SW 1271 (cell line): Measurements from ENCODE around the gene ODAD3.
"Not testable (repeated sequence)": the region's sequence is repeated elsewhere in the genome, so short reads cannot be mapped to it uniquely, and the experiment has no call there.

ENCODE experiments used
- DNase-seq, 2 experiments: peaks; one replicate each; lab custom pipeline; 2025; lab: John Stamatoyannopoulos, UW

Gene ODAD3

DNA sequence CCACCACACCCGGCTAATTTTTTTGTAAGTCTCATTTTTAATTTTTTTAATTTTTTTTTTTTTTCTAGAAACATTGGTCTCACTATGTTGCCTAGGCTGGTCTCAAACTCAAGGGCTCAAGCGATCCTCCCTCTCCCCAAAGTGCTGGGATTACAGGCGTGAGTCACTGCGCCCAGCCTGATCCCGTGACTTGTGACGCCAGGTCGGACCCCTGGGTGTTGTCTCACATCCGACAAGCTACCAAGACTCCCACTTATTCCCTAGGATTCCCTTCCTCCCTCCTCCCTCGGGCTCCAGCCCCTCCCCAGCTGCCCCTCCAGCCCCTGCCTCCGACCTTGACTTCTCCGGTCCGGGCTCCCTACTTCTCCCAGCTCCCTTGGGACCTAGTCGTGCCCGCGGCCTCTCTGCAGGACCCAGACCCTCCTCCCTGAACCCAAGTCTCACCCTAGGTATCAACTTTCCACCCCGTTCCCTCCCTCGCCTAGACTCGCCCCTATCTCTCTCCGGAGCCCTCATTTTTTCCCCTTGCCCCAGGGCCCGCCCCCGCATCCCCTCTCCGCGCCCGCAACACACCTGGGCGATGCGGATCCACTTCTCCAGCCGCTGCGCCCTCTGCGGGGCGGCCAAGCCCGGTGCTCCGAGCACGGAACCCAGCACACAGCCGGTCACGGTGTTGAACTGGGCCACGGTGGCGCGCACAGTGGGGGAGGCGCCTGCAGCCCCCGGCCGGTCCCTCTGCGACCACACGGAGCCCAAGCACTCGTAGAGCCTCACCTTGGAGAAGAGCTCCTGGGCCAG lies 28.9 kb downstream of the ODAD3 start:
- DNase-seq: no peak

DNA sequence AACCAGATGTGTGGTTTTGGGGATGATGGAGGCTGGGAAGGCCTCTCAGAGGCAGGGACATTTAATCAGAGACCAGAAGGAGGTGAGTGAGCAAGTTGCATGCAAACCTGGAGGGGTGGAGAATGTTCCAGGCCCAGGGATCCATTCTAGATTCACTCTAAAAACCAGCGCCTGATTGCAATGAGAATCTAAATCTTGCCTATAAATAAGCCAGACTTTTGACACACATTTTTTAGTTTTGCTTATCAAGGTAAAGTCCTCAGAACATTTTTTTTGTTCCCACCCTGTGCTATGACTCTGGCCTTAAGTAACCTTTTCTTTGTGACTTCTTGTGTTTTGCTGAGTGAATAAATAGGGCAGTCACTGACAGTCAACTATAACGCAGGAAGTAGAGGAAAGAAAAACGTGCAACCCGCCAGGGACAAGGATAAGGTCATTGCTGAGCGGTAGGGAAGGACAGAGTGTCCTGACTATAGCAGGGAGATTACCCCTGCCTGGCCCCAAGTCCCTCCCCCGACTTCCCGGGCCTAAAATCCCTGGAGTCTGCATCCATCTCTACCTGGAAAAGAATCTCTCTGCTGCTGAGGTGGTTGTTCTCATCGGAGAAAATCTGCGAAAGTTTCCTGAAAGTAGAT lies 30.2 kb downstream of the ODAD3 start:
- DNase-seq: no peak

DNA sequence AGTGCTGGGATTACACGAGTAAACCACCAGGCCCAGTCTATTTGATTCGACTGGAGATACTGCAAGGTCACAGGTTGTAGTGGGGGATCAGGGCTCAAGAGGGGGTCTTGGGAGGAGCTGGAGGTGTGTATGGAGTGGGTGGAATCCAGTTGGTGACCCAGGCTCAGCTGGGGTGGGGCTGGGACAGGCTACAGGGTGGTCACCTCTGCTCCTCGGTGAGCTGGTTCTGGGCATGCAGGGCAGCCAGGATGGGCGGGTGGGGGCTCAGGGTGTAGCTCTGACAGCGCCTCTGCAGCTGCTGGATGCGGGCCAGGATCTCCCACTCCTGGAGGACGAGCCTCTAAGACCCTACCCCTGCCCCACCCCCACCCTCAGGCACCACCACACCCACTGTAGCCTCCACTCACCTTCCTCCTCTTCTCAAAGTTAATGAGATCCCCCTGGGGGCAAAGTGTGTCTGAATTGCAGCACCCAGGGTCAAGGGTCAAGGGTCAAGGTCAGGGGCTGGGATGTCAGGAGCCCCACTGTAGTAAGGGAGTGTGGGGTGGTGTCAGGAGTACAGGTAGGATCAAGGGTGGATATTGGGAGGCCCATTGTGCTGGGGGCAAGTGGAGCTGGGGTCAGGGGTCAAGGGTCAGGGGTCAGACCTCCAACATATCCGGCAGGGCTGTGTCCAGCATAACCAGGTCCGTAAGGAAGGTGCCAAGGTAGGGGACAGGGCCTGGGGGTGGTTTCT lies 32.9 kb downstream of the ODAD3 start:
- DNase-seq: no peak

DNA sequence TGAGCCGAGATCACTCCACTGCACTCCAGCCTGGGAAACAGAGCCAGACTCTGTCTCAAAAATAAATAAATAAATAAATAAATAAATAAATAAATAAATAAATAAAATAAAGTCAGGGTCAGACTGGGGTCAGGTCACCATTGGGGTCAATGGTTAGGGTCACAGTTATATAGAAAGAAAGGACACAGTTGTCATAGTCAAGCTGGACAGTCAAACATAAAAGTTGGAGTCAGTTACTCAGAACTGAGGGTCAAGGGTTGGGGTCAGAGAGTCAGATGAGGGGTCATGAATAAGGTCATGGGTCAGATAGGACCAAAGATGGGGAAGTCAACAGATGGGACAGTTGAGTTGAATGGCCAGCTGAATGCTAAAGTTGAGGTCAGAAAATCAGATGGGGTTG lies 34.1 kb downstream of the ODAD3 start:
- no peak for DNase-seq

DNA sequence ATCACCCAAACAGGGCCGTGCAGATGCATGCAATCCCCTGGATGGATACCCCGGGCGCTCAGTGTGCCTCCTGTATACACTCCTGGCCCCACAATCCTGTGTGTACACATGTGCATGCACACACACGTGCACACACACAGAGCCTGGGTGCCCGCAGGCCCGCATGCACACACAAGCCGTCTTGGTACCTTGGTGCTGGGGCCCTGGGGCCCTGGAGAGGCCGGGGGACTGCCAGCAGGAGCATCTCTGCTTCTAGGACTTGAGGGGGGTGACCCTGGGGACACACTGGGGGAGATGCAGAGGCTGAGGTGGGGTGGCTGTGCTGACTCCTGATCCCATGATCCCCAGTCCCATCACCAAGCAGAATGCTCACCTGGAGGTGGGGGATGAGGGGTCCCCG lies 35.3 kb downstream of the ODAD3 start:
- no peak for DNase-seq

DNA sequence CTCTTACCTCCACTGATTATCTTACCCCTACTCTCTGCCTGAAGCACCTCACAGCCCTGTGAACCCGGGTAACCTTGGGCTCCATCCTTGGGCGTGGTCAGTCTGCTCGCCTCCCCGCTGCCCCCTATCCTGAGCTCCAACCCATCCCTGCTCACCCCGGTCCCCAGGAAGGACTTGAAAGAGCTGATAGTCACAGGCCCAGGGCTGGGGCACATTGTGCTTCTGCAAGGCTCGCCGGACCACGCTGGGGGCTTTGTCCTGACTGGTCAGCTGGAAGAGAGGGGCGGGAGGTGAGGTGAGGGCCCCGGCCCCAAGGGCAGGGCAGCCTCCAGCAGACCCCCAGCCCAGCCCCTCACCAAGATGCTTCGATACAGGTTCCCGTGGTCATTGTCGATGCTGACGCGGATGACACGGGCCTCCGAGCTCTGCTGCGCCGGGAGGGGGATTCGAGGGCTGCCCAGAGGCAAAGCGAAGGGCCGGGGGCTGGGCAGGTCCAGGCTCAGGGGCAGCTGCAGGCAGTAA lies 37.8 kb downstream of the ODAD3 start:
- DNase-seq: no peak

DNA sequence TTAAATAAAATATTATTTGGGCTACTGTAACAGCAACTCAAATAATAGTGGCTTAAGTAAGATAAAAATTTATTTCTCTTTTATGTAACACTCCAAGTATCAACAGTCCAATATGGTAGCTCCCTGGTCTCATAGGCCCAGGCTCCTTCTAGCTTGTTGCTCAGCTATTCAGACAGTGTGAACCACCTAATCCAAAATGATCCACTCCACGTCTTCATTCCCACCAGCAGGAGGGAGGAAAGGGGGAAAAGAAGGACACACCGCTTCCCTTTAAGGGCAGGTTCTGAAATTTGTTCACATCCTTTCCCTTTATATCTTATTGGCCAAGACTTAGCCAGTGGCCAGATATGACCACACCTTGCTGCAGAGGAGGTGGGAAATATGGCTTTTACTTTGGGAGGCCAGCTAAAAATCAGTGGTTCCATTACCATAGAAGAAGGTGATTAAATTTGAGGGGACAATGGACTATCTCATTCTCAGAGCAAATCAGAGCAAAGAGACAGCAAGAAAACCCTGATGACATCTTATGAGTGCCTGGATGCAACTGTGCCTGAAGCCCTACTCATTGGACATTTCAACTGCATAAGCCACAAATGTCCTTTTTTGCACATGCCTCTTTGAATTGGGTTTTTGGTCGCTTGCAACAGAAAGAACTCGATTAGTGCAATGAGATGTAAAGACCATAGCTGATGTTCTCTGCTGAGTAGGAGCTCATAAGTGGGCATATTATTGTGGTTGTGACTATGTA lies 43.8 kb downstream of the ODAD3 start:
- DNase-seq: no peak

DNA sequence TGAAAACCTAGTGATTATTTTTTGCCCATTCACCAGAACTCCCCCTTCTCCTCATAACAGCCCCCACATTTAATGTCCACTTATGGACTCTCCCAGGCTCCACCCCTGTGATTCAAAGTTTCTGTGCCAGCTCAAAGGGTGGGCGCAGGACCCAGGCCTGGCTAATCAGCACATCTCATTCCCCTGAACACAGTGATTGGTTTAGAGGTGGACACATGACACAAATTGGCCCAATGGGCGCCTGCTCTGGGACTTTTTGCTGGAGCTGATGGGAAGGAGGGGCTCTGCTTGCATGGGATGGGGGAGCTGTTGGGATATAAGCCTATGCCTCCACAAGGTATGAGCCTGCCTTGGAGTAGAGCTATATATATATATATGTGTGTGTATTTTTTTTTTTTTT lies 44.6 kb downstream of the ODAD3 start:
- DNase-seq: no peak

DNA sequence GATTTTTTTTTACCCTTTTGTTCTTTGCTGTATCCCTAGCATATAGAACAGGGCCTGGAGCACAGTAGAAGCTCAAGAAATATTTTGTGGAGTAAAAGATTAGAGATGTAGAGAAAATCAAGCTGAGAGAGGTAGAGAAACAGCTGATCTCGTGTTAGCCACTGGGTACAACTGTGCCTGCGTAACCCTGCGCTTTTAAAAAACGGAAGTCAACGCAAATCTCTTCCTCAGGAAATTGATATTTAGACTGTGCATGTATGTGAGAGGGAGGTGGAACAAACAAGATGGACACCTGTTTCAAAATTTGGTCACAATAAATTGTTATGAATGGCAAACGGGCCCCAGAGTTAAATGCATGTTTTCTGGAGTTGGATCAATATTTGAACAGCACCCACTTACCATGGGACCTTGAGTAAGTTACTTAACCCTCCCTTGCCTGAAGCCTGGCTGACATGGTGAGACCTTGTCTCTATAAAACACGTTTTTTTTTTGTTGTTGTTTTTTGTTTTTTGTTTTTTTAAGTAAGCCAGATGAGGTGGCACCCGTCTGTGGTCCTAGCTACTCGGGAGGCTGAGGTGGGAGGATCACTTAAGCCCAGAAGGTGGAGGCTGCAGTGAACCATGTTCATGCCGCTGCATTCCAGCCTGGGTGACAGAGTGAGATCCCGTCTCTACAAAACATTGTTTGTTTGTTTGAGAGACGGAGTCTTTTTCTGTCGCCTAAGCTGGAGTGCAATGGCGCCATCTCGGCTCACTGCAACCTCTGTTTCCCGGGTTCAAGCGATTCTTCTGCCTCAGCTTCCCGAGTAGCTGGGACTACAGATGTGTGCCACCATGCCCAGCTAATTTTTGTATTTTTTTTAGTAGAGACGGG lies 47.5 kb downstream of the ODAD3 start:
- DNase-seq: no peak

DNA sequence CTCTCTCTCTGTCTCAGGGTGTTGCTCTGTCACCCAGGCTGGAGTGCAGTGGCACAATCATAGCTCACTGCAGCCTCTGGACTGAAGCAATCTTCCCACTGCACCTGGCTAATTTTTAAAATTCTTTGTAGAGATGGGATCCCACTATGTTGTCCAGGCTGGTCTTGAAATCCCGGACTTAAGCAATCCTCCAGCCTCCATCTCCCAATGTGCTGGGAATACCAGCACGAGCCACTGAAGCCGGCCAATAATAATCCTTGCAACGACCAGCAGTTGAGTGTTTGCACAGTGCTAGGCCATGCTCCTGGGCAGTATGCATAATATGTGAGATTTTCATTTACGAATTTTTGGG lies 50.2 kb downstream of the ODAD3 start:
- DNase-seq: no peak

DNA sequence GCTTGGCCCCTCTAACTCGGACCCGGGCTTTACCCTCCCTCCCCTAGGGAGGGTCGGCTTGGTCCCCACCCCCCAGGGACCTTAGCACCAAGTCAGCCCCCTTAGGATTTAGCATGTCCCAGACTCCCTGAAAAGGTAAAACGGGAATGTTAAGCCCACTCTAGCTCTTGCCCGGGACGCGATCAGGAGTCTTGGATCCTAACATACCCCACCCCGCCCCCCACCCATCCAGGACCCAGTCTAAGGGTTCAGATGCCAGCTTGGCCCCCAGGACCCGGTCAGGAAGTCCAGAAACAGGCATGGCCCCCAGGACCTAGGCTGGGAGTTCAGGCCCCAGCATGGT lies 51.2 kb downstream of the ODAD3 start:
- DNase-seq: no peak

DNA sequence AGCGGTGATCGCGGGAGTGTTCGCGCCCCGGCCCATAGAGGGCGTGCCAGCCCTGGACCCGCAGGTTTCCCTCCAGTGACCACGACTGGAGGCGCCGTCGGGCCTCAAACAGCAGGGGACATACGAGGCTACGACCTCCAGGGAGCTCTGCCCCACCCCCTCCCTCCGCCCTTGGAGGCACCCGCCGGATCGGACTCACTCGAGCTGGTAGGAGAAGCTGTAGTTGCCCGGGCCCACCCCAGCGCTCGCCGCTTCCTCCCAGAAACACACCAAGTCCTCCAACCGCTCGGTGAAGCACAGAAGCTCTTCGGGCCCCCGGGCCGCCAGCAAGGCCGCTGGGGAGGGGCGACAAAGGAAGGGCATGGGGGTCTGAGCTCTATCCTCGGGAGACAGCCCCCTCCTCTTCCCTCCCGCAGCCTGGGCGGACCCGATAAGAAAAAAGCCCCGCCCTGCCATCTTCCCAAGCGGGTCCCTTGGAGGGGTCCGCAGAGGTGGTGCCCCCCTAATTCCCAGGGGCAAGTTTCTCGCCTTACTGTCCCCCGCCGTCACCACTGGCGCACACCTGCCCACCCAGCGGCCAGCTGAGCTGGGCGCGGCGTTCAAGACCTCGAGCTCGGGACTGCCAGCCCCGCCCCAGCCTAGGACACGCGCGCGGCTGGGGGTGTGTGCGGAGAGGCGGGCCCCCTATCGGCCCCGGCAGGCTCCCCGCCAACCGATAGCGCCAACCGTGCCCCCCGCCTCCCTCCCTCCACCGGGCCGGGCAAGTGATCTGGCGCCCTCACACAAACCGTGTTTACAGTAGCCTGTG lies 51.8 kb downstream of the ODAD3 start:
- DNase-seq: peak; percentile 49 to 53

DNA sequence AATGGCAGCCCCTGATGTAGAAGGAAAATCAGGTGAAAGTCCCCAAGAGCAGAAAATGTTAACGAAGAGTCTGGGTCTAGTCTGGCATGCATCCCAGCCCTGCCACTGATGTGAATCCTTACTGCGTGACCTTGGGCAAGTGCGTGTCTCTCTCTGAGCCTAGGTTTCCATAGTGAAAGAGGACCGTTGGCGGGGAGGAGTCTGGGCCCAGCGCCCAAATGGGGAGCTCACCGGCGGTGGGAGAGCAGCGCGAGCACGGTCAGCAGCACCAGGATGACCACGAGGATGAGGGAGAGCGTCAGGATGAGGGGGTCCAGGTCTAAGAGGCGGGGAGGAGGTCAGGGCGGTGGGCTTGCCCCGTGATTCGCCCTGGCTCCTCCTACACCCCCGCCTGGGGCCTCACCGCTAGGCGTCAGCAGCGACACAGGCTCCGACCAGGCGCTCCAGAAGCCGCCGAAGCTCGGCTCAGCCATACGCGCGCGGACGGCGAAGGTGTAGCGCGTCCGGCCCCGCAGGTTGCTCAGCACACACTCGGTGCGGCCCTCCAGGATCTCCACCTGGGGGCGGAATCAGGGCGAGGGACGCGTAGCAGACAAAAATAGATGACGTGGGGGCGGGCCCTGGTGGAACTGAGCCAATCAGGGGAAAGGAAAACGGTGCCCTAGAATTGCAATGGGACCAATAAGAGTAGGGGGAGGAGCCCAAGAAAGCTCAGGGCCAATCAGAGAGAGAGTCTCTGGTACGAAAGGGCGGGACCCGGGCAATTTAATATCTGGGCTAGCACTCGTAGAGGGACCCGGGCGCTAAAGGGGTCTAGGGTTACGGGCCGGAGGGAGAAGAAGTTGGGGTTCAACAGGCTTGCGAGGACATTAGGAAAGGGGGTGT lies 54.0 kb downstream of the ODAD3 start:
- DNase-seq: peak; percentile 82 to 97

DNA sequence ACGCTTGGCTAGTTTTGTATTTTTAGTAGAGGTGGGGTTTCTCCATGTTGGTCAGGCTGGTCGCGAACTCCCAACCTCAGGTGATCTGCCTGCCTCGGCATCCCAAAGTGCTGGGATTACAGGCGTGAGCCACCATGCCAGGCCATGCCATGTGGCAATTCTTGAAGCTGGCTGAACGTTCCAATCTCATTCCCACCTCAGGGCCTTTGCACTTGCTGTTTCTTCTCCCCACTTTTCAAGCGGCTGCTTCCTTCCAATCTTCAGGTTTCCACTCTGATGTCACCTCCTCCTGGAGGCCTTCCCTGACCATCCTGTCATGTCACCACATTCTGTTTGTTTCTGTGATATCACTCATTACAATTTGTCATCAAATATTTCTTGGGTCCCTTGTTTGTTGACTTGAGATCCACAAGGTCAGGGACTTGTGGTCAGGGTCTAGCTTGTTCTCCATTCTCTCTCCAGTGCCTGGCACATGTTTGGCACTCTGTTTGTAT lies 55.0 kb downstream of the ODAD3 start:
- DNase-seq: no peak

DNA sequence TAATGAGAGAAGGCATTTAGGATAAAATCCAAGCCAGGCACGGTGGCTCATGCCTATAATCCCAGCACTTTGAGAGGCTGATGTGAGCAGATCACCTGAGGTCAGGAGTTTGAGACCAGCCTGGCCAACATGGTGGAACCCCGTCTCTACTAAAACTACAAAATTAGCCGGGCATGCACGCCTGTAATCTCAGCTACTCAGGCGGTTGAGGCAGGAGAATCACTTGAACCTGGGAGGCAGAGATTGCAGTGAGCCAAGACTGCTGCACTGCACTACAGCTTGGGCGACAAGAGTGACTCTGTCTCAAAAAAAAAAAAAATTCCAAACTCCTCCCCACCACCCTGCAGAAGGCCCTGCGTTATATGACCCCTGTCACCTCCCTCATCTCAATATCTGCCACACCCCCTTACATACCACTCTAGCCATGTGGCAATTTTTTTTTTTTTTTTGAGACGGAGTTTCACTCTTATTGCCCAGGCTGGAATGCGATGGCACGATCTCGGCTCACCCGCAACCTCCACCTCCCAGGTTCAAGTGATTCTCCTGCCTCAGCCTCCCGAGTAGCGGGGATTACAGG lies 55.6 kb downstream of the ODAD3 start:
- not testable (repeated sequence) for DNase-seq

DNA sequence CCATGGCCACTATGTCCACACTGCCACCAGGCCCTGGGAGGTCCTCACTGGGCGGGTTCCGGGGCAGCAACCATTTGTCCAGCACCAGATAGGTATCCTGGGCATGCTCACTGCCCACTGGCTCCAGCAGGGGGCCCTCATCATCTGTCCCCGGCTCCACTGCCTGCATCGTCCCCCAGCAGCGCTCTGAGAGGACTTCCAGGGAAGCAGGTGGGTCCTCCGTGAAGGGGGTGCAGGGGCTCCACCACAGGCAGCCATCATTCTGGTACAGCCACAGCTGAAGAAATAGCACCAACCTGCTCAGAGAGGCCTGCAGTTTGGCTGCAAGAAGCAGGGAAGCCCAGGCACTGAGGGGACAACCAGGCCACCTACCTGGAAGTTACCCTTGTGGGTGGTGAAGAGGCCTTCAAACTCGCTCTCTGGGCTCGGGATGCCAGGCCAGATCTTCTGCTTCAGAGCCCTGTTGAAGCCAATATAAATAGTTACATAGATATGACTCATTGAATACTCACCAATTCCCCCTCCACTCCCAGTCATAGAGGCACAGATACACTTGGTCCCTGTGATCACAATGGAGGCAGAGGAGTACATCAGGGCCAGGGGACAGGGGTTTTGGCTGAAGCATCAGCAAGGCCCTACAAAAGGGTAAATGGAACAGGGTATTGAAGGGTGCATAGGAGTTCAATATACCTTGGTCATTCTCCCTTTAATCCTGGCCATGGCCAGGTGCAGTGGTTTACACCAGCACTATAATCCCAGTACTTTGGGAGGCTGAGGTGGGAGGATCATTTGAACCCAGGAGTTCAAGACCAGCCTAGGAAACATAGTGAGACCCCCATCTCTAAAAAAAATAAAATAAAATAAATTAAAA lies 56.4 kb downstream of the ODAD3 start:
- DNase-seq: peak in 1 of 2 experiments; percentile 49

DNA sequence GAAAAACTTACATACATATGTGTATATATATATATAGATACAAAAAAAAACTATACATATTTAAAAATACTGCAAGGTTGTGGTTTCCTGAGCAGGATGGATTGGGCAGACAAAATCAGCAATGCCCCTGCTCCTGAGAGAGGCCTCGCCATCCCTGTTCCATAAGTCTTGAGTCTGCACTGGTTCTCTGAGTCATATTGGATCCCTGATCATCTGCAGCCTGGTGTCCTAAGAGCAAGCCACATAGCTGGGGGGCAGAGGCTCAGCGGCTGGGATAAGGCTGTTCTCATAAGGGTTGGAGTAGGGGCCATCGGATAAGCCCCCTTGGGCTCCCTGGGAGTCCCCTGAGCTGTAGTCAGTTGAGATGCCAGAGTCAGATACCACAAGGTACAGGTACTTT lies 57.2 kb downstream of the ODAD3 start:
- DNase-seq: no peak

DNA sequence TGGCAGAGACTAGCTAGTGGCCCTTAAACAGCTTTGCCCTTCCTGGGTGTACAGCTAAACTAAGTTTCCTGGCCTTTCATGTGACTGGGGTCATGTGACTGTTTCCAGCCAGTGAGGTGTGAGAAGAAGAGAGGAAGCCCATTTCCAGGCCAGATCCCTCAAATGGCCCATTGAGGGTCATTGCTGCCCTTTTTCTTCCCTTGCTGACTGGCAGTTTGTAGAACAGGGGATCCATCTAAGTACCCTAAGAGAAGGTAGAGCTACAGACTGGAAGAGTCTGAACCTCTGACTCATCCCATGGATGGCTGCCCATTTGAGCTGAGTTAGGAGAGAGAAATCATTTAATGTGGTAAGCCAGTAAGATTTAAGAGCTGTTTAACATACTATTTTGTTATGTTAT lies 57.7 kb downstream of the ODAD3 start:
- peak in 1 of 2 experiments; percentile 37 for DNase-seq
